Measurements from ENCODE around the gene PLD4. TPM values are rescaled to one million over a fixed set of nuclear protein-coding genes. Genes with fewer than 3 reads are reported as not detected.

The PLD4 gene
- total and polyA plus RNA-seq, 7 donors = 0.04 to 0.25 TPM; not detected in 5

GRCh38 chr14:104972301-104973134 is 47.8 kb downstream of the PLD4 start:
- ATAC-seq = peak; percentile 4 to 49 (median 30)
- DNase-seq = peak; percentile 71 to 77

GRCh38 chr14:104973135-104973384 is 48.4 kb downstream of the PLD4 start:
- H3K36me3 ChIP-seq (ENCODE audit: insufficient read depth in 1 of 2, low read depth in 1 of 2) = no peaks in the 10 kb centered on the region
- no peak for TF ChIP-seq CTCF (IDR thresholded peaks at IDR 0.05)
- peaks cover 0 to 31% (median 2%) of the 10 kb centered on the region in 3 donors for H3K27me3 ChIP-seq (ENCODE audit: insufficient read depth in 3 of 3, low read length in 2 of 3)
- peaks cover 35% of the 10 kb centered on the region for H3K4me1 ChIP-seq
- intact Hi-C loops (cut with DNase I) = no loop called here
- ATAC-seq (peak; percentile 64 to 76 (median 68)), DNase-seq (peak; percentile 87 to 89)
- H3K27ac ChIP-seq = peak overlapping the region; percentile 68
- H3K4me3 ChIP-seq = no peak overlapping the region
- 46 to 55% (median 52%) methylated on average over 11 to 12 of the region's 12 CpGs for WGBS, 3 donors
- H3K9me3 ChIP-seq = no peaks in the 10 kb centered on the region

More at GRCh38 chr14:104972301-104973134, 47.8 kb downstream of the PLD4 start:
- intact Hi-C loops (cut with DNase I) = no loop called here
- no peaks in the 10 kb centered on the region for H3K9me3 ChIP-seq
- peaks cover 0 to 37% (median 2%) of the 10 kb centered on the region in 3 donors for H3K27me3 ChIP-seq (ENCODE audit: insufficient read depth in 3 of 3, low read length in 2 of 3)
- no peak overlapping the region for H3K4me3 ChIP-seq
- peak overlapping the region; percentile 68 for H3K27ac ChIP-seq
- peaks cover 32% of the 10 kb centered on the region for H3K4me1 ChIP-seq
- TF ChIP-seq CTCF (IDR thresholded peaks at IDR 0.05) = no peak
- WGBS, 3 donors = 43 to 60% (median 47%) methylated on average over 26 to 28 of the region's 28 CpGs
- no peaks in the 10 kb centered on the region for H3K36me3 ChIP-seq (ENCODE audit: insufficient read depth in 1 of 2, low read depth in 1 of 2)

GRCh38 chr14:104973385-104974145 is 48.9 kb downstream of the PLD4 start:
- Histone ChIP-seq H3K36me3 (ENCODE audit: insufficient read depth in 1 of 2, low read depth in 1 of 2) (no peaks in the 10 kb centered on the region), H3K4me1 (peaks cover 35% of the 10 kb centered on the region), H3K27ac (peak overlapping the region; percentile 68), H3K9me3 (no peaks in the 10 kb centered on the region), H3K27me3 (ENCODE audit: insufficient read depth in 3 of 3, low read length in 2 of 3) (peaks cover 0 to 26% (median 0%) of the 10 kb centered on the region in 3 donors), H3K4me3 (no peak overlapping the region)
- TF ChIP-seq CTCF (IDR thresholded peaks at IDR 0.05) = no peak
- WGBS, 3 donors = 37 to 44% (median 43%) methylated on average over 16 to 23 of the region's 23 CpGs
- intact Hi-C loops (cut with DNase I) = no loop called here
- ATAC-seq (peak in 1 of 4 donors; percentile 2), DNase-seq (peak; percentile 67 to 72)

GRCh38 chr14:104974146-104974541 is 49.5 kb downstream of the PLD4 start:
- no peaks in the 10 kb centered on the region for H3K36me3 ChIP-seq (ENCODE audit: insufficient read depth in 1 of 2, low read depth in 1 of 2)
- DNase-seq (no peak), ATAC-seq (no peak)
- 63 to 81% (median 76%) methylated on average over 13 of the region's 13 CpGs for WGBS, 3 donors
- no peak for TF ChIP-seq CTCF (IDR thresholded peaks at IDR 0.05)
- H3K9me3 ChIP-seq = no peaks in the 10 kb centered on the region
- peak overlapping the region; percentile 68 for H3K27ac ChIP-seq
- intact Hi-C loops (cut with DNase I) = no loop called here
- H3K27me3 ChIP-seq (ENCODE audit: insufficient read depth in 3 of 3, low read length in 2 of 3) = peaks cover 0 to 22% (median 0%) of the 10 kb centered on the region in 3 donors
- peaks cover 35% of the 10 kb centered on the region for H3K4me1 ChIP-seq
- no peak overlapping the region for H3K4me3 ChIP-seq

Data from psoas muscle (tissue), 8 donors.